H1 (cell line): ENCODE results near the gene DCUN1D2. TPM values are rescaled to one million over a fixed set of nuclear protein-coding genes. Genes with fewer than 3 reads are reported as not detected.

Source experiments
- EZH2 ChIP-seq: fragments of 200-600 bp; sonication (generic); IDR thresholded peaks from 2 replicates; pipeline ENCODE4 v1.7.1; 2012; ENCODE audit warnings: low read depth, mild to moderate bottlenecking, moderate library complexity, low read length, inconsistent platforms; ENCODE audit not compliant: severe bottlenecking
- GTF2F1 ChIP-seq: IDR thresholded peaks from 2 replicates; pipeline ENCODE4 v1.6.1; 2012; ENCODE audit warnings: low read depth, low read length, improper control_type of control experiment, borderline replicate concordance
- SUZ12 ChIP-seq: fragments of 200-600 bp; sonication (generic); IDR thresholded peaks from 2 replicates; pipeline ENCODE4 v1.6.1; 2012; ENCODE audit warnings: mild to moderate bottlenecking, inconsistent platforms, low read length, moderate library complexity, mixed read lengths
- polyA plus RNA-seq, 7 experiments: library from polyadenylated mRNA; depleted of rRNA in 3 of 7; stranded (reverse) in 5 of 7; unstranded in 2 of 7; fragments of >200 nt in 5 of 7; fragments of 200-250 nt in 2 of 7; gene quantifications; 1 replicate in 5 of 7; 2 replicates in 1 of 7; 4 replicates in 1 of 7; pipeline versions ENCODE4 v1.2.1 to v1.2.3, GENCODE V29; 2011 to 2013; ENCODE audit warnings: missing spikeins in 2 of 7, mixed read lengths in 2 of 7
- total RNA-seq: library from RNA; stranded (reverse); fragmentation: NEBNext Ultra II Directional; extraction: Animal tissue kit (Norgen Biotek cat#: 25700); gene quantifications from 2 replicates; pipeline ENCODE4 v1.2.1, GENCODE V29; 2021

The DCUN1D2 gene
- total and polyA plus RNA-seq, 2 of the 8 experiments (the other 6 are each of a cell fraction or from before 2014, with no cell fraction given): 19.5 to 35.3 TPM

DNA sequence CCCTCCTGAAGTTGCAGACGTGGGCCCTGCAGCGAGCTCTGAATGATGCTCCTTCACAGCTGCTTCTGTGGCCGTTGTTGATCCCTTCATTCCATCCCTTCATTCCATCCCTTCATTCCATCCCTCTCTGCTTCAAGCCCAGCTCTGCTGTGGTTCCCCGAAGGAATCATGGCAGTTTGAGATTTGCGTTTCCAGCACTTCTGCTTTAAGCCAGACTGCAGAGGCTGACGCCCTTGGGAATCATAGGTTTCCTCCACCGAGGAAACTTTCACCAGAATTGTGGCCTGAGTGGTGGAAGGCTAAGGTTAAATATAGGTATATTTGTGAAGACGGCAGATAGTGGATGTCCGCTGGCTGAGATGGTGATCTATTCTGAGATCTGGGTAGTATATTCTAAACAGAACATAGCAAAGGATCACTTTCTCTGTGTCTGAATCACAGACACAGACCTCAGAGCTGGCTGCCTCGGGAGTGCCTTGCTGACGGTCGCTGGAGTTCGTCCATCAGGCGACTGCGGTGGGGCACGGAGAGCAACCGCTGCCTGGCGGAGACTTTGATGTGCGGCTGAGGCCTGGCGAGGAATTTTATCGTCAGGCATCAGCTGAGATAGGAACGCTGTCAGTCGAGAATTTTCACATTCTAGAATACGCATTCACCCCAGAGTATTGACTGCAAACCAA is 42.8 kb upstream of the DCUN1D2 start (continued):
- TF ChIP-seq GTF2F1: no peak
- TF ChIP-seq SUZ12: no peak
- TF ChIP-seq EZH2: no peak
